ENCODE results near the gene C2orf49. TPM values are rescaled to one million over a fixed set of nuclear protein-coding genes. Genes with fewer than 3 reads are reported as not detected.
A peak's percentile ranks its signal among the peaks of the same experiment; 100 is the strongest.

The C2orf49 gene
- total and polyA plus RNA-seq, 10 of the 15 experiments (the other 5 are each of a cell fraction or from before 2014, with no cell fraction given): 7.2 to 24.2 (median 15.5) TPM

GRCh38 chr2:105329561-105330495 is 7.5 kb upstream of the C2orf49 start, which contains the start of gene TGFBRAP1:
TSS of gene TGFBRAP1 (minus strand) at chr2:105329735. CDS start at chr2:105308301, 21,434 bp downstream.
- no peaks in the 10 kb centered on the region for H3K9me3 ChIP-seq (replicated peaks; ENCODE audit: control insufficient read depth, insufficient read depth, low read length)
- peaks cover 9% of the 10 kb centered on the region for H3K4me1 ChIP-seq (ENCODE audit: control insufficient read depth, insufficient read depth, low read length)
- peak within 1 kb of the TSS; percentile 99 for H3K4me2 ChIP-seq (ENCODE audit: control insufficient read depth, insufficient read depth)
- H3K27me3 ChIP-seq (replicated peaks in 1 of 2; ENCODE audit: control insufficient read depth in 2 of 2, insufficient read depth in 2 of 2, low read length in 1 of 2): no peaks in the 10 kb centered on the region
- 4% methylated on average over 53 of the region's 101 CpGs for WGBS (ENCODE audit: insufficient coverage, insufficient replicate concordance, low lambda C conversion rate, missing lambda C conversion rate)
- in situ Hi-C loops (cut with MboI): no loop called here
- CTCF ChIA-PET: interaction anchor here (0.7 to 1.4 kb wide), 3 partner anchors 20 to 215 kb away, joined by 3 read pairs; no protein-coding TSS in a partner anchor
- no TSS peak for BruUV-seq (replicated peaks)
- DNase-seq (ENCODE audit: low read depth, low spot score) (no peak), ATAC-seq (peak; percentile 78), FAIRE-seq (no peak)
- RAD21 ChIA-PET (ENCODE audit: unreplicated experiment): interaction anchor here (0.7 to 2.2 kb wide), 2 partner anchors 8 to 64 kb away, joined by 4 to 9 read pairs; partner anchors contain the start of gene C2orf49
- POLR2A ChIA-PET: interaction anchor here (0.5 to 1.5 kb wide), 4 partner anchors 9 to 895 kb away, joined by 3 to 5 read pairs (median 3); no protein-coding TSS in a partner anchor
- H3K4me3 ChIP-seq: peak within 1 kb of the TSS; percentile 88
- H3K27ac ChIP-seq (ENCODE audit: control insufficient read depth, insufficient read depth): peak within 1 kb of the TSS; percentile 86
- intact Hi-C loops (cut with micrococcal nuclease; ENCODE audit: unreplicated experiment): loop anchor here (10.0 kb wide), 1 partner anchor 415 kb away; the partner anchor contains the start of gene NCK2
- H3K9ac ChIP-seq (ENCODE audit: control insufficient read depth, insufficient read depth, low read length): peak within 1 kb of the TSS; percentile 92
- peaks cover 55% of the 10 kb centered on the region for H3K79me2 ChIP-seq (ENCODE audit: control insufficient read depth, insufficient read depth, low read length)
- no peaks in the 10 kb centered on the region for H4K20me1 ChIP-seq (ENCODE audit: control insufficient read depth, insufficient read depth)
- peaks cover 0 to 8% of the 10 kb centered on the region in 2 experiments; a peak in 2 of 4 replicates for H3K36me3 ChIP-seq (ENCODE audit: control insufficient read depth in 2 of 2, insufficient read depth in 2 of 2, low read length in 1 of 2)
- SMC1A ChIA-PET (ENCODE audit: uncharacterized antibody, unreplicated experiment): interaction anchor here (0.7 to 5.0 kb wide), 5 partner anchors 9 to 19 kb away, joined by 3 to 25 read pairs (median 4); partner anchors contain the start of gene C2orf49
- H2AFZ ChIP-seq (ENCODE audit: control insufficient read depth, low read depth, low read length): peak within 1 kb of the TSS; percentile 81
- TF ChIP-seq GABPA (IDR thresholded peaks at IDR 0.05; ENCODE audit: low read depth) (no peak), POU2F2 (IDR thresholded peaks at IDR 0.05; ENCODE audit: borderline replicate concordance, low read depth, low read length) (peak; percentile 28; the same call in 1 of the 3 replicates), JUND (IDR thresholded peaks at IDR 0.05; ENCODE audit: low read depth, low read length) (no peak), RUNX3 (IDR thresholded peaks at IDR 0.05; ENCODE audit: low read length) (peak; percentile 46; the same call in 1 of the 2 replicates), BACH1 (IDR thresholded peaks at IDR 0.05; ENCODE audit: borderline replicate concordance) (peak; percentile 87), IKZF2 (IDR thresholded peaks at IDR 0.05) (no peak), ETV6 (conservative IDR thresholded peaks at IDR 0.05 in 1 of 2, IDR thresholded peaks at IDR 0.05 in 1 of 2; ENCODE audit: borderline replicate concordance in 1 of 2, low read depth in 1 of 2) (0 out of 4 replicates have a peak, but pooled peaks of 1 of the 2 experiments have one; percentile 15), NKRF (conservative IDR thresholded peaks at IDR 0.05) (peak; percentile 88), ZNF207 (IDR thresholded peaks at IDR 0.05; ENCODE audit: borderline replicate concordance) (0 out of 2 replicates have a peak, but pooled peaks have one; percentile 29), GATAD2B (conservative IDR thresholded peaks at IDR 0.05; ENCODE audit: low read depth) (peak; percentile 96), ZNF24 (IDR thresholded peaks at IDR 0.05) (peak; percentile 74; the same call in 1 of the 2 replicates), CBX5 (IDR thresholded peaks at IDR 0.05; ENCODE audit: low read depth) (no peak), MEF2A (IDR thresholded peaks at IDR 0.05; ENCODE audit: insufficient read depth, low read depth, low read length) (no peak), IKZF1 (conservative IDR thresholded peaks at IDR 0.05) (peak; percentile 82), USF2 (IDR thresholded peaks at IDR 0.05; ENCODE audit: borderline replicate concordance, low read depth, low read length) (peak; percentile 43), TCF3 (IDR thresholded peaks at IDR 0.05; ENCODE audit: borderline replicate concordance, insufficient read depth, low read depth, low read length) (peak; percentile 39; the same call in 1 of the 2 replicates), MYC (IDR thresholded peaks at IDR 0.05; ENCODE audit: insufficient read depth, insufficient read length, insufficient replicate concordance, low read length, severe bottlenecking) (peak; percentile 28)

Measured in GM12878 (cell line).